GM12891 (cell line): ENCODE measurements around the gene PPP1R14C.

Source experiments
- POLR2A ChIP-seq: IDR thresholded peaks from 2 replicates; pipeline ENCODE4 v1.6.1; 2011; ENCODE audit warnings: low read depth, low read length, control low read depth
- POLR2AphosphoS5 ChIP-seq: IDR thresholded peaks from 2 replicates; pipeline ENCODE4 v1.6.1; 2011; ENCODE audit warnings: low read depth, low read length, control low read depth
- SPI1 ChIP-seq: IDR thresholded peaks from 2 replicates; pipeline ENCODE4 v1.6.1; 2011; ENCODE audit warnings: low read depth, low read length, control low read depth
- TAF1 ChIP-seq: IDR thresholded peaks from 2 replicates; pipeline ENCODE4 v1.6.1; 2011; ENCODE audit warnings: low read depth, low read length, control low read depth

DNA sequence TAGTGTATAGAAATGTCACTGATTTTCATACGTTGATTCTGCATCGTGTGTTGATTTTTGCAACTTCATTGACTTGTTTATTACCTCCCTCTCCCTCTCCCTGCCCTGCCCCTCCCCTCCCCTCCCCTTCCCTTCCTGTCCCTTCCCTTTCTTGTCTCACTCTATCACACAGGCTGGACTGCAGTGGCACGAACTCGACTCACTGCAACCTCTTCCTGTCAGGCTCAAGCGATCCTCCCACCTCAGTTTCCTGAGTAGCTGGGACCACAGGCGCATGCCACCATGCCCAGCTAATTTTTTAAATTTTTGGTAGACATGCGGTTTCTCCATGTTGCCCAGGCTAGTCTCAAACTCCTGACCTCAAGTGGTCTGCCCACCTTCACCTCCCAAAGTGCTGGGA is 19.2 kb upstream of the PPP1R14C start:
- TF ChIP-seq TAF1 (no peak), POLR2A (no peak), POLR2AphosphoS5 (no peak), SPI1 (no peak)
